GM12891 (cell line): ENCODE data around the gene GPR142.
"Not testable (repeated sequence)": the region's sequence is repeated elsewhere in the genome, so short reads cannot be mapped to it uniquely, and the experiment has no call there.

Source experiments
- DNase-seq: peaks from one replicate; pipeline ENCODE4 v3.0.0; 2011; ENCODE audit warnings: low spot score; ENCODE audit not compliant: insufficient read length
- FAIRE-seq: peaks from 2 replicates; lab custom pipeline; 2011; peaks lifted over from hg19 to GRCh38; lab: Jason Lieb, UNC
- PAX5 ChIP-seq: IDR thresholded peaks from 2 replicates; pipeline ENCODE4 v1.6.1; 2011; ENCODE audit warnings: low read length, moderate library complexity, mild to moderate bottlenecking; ENCODE audit not compliant: insufficient read depth, severe bottlenecking
- POLR2A ChIP-seq: IDR thresholded peaks from 2 replicates; pipeline ENCODE4 v1.6.1; 2011; ENCODE audit warnings: low read depth, low read length, control low read depth
- POLR2AphosphoS5 ChIP-seq: IDR thresholded peaks from 2 replicates; pipeline ENCODE4 v1.6.1; 2011; ENCODE audit warnings: low read depth, low read length, control low read depth
- POU2F2 ChIP-seq: IDR thresholded peaks from 2 replicates; pipeline ENCODE4 v1.6.1; 2011; ENCODE audit warnings: low read depth, mild to moderate bottlenecking, control low read depth, low read length, moderate library complexity
- SPI1 ChIP-seq: IDR thresholded peaks from 2 replicates; pipeline ENCODE4 v1.6.1; 2011; ENCODE audit warnings: low read depth, low read length, control low read depth
- TAF1 ChIP-seq: IDR thresholded peaks from 2 replicates; pipeline ENCODE4 v1.6.1; 2011; ENCODE audit warnings: low read depth, low read length, control low read depth

Gene GPR142

GRCh38 chr17:74403512-74404137, 36.3 kb downstream of the GPR142 start:
- no peak for DNase-seq
- FAIRE-seq = no peak

GRCh38 chr17:74404218-74404617, 36.9 kb downstream of the GPR142 start:
- TF ChIP-seq POLR2A = no peak
- no peak for TF ChIP-seq TAF1
- no peak for TF ChIP-seq PAX5
- TF ChIP-seq POLR2AphosphoS5 = no peak
- no peak for TF ChIP-seq SPI1
- no peak for TF ChIP-seq POU2F2
- FAIRE-seq (no peak), DNase-seq (no peak)

More at GRCh38 chr17:74403512-74404137, 36.3 kb downstream of the GPR142 start:
- TF ChIP-seq POU2F2 (no peak), POLR2A (no peak), SPI1 (no peak), TAF1 (no peak), PAX5 (no peak), POLR2AphosphoS5 (no peak)

GRCh38 chr17:74404789-74405188, 37.5 kb downstream of the GPR142 start:
- TF ChIP-seq TAF1 = no peak
- no peak for FAIRE-seq
- DNase-seq = no peak

GRCh38 chr17:74405311-74405710, 38.0 kb downstream of the GPR142 start:
- FAIRE-seq, DNase-seq: not testable (repeated sequence)

GRCh38 chr17:74407384-74407783, 40.1 kb downstream of the GPR142 start:
- TF ChIP-seq POLR2A = no peak
- TF ChIP-seq SPI1 = no peak
- TF ChIP-seq PAX5 = no peak
- no peak for TF ChIP-seq TAF1
- no peak for TF ChIP-seq POU2F2
- TF ChIP-seq POLR2AphosphoS5 = no peak
- DNase-seq = no peak
- FAIRE-seq = no peak

GRCh38 chr17:74408262-74408661, 41.0 kb downstream of the GPR142 start:
- FAIRE-seq = no peak
- no peak for DNase-seq
- TF ChIP-seq POLR2A (no peak), TAF1 (no peak), POU2F2 (no peak), POLR2AphosphoS5 (no peak), SPI1 (no peak), PAX5 (no peak)

GRCh38 chr17:74408815-74409214, 41.5 kb downstream of the GPR142 start:
- FAIRE-seq = no peak
- DNase-seq = no peak
- TF ChIP-seq POU2F2 (no peak), POLR2A (no peak), TAF1 (no peak), POLR2AphosphoS5 (no peak), SPI1 (no peak), PAX5 (no peak)

- TF ChIP-seq PAX5 = no peak
- no peak for TF ChIP-seq POLR2AphosphoS5
- TF ChIP-seq TAF1 = no peak
- no peak for TF ChIP-seq SPI1
- no peak for TF ChIP-seq POU2F2
- TF ChIP-seq POLR2A = no peak
- DNase-seq = no peak
- FAIRE-seq = no peak
Observed at GRCh38 chr17:74410001-74410443, 42.7 kb downstream of the GPR142 start.

- TF ChIP-seq PAX5 (no peak), POLR2A (no peak), TAF1 (no peak), POU2F2 (no peak), POLR2AphosphoS5 (no peak), SPI1 (no peak)
- no peak for FAIRE-seq
- DNase-seq = no peak
Observed at GRCh38 chr17:74412581-74412980, 45.3 kb downstream of the GPR142 start.

GRCh38 chr17:74413491-74413890, 46.2 kb downstream of the GPR142 start:
- no peak for TF ChIP-seq TAF1
- TF ChIP-seq SPI1 = no peak
- TF ChIP-seq PAX5 = no peak
- no peak for TF ChIP-seq POLR2A
- TF ChIP-seq POU2F2 = no peak
- TF ChIP-seq POLR2AphosphoS5 = no peak
- no peak for DNase-seq
- no peak for FAIRE-seq
